Ovary (tissue), 9 donors: ENCODE results near the gene CNBP. TPM values are rescaled to one million over a fixed set of nuclear protein-coding genes. Genes with fewer than 3 reads are reported as not detected.
A peak's percentile ranks its signal among the peaks of the same experiment; 100 is the strongest.

ENCODE experiments used
- DNase-seq, 5 donors: peaks; one replicate each; pipeline ENCODE4 v3.0.0-alpha.2; 2019 to 2020
- H3K27ac ChIP-seq, 2 donors: fragments of 200-600 bp; one replicate each; pipeline versions ENCODE4 v1.5.1 to v1.8.0; 2019 to 2022
- H3K27me3 ChIP-seq: fragments of 200-600 bp; one replicate; pipeline ENCODE4 v1.8.0; 2022
- H3K36me3 ChIP-seq: fragments of 200-600 bp; sonication (generic); one replicate; pipeline ENCODE4 v1.5.1; 2019
- H3K4me1 ChIP-seq: one replicate; pipeline ENCODE4 v1.8.1; 2013; ENCODE audit warnings: mild to moderate bottlenecking, moderate library complexity; ENCODE audit not compliant: insufficient read depth
- H3K4me3 ChIP-seq: fragments of 200-600 bp; sonication (generic); one replicate; pipeline ENCODE4 v1.5.1; 2017
- H3K9me3 ChIP-seq, 2 donors: fragments of 200-600 bp in 1 of 2; sonication (generic) in 1 of 2; one replicate each; pipeline versions ENCODE4 v1.5.1 to v1.8.1; 2013 to 2019; ENCODE audit warnings: mild to moderate bottlenecking in 1 of 2, moderate library complexity in 1 of 2
- CTCF ChIP-seq, 3 donors: fragments of 450-650 bp in 2 of 3; fragments of 200-600 bp in 1 of 3; IDR thresholded peaks; one replicate each; pipeline versions ENCODE4 v1.5.1 to v1.8.0; 2016 to 2022; ENCODE audit warnings: antibody characterized with exemption in 3 of 3, mild to moderate bottlenecking in 1 of 3
- EP300 ChIP-seq: sonication (generic); formaldehyde crosslinking; IDR thresholded peaks from one replicate; pipeline ENCODE4 v1.6.1; 2017; ENCODE audit warnings: antibody characterized with exemption
- POLR2A ChIP-seq: fragments of 450-650 bp; IDR thresholded peaks from one replicate; pipeline ENCODE4 v1.6.1; 2017; ENCODE audit warnings: antibody characterized with exemption, mild to moderate bottlenecking, moderate library complexity
- WGBS, 3 donors: extraction: QIAGEN DNeasy Blood & Tissue Kit in 1 of 3; methylation state at CpG; one replicate each; pipeline versions ENCODE4 v1.1.5 to v1.1.7; 2013 to 2017; 5-methylcytosine and 5-hydroxymethylcytosine counted together
- intact Hi-C, 4 donors: fragments of 100-400 bp; cut with DNase I; formaldehyde crosslinking; loops; one replicate each; pipeline versions ENCODE4 v1.11.0 to v1.15.1; 2022 to 2023
- polyA plus RNA-seq, 2 donors: library from polyadenylated mRNA; stranded (reverse); fragments of 200-250 nt in 1 of 2; fragments of 350-450 nt in 1 of 2; fragmentation: Illumina TruSeq in 1 of 2; extraction: RNeasy Lipid Tissue Mini Kit (QIAGEN cat#74804) in 1 of 2; gene quantifications; one replicate each; pipeline ENCODE4 v1.2.3, GENCODE V29; 2013 to 2014
- total RNA-seq, 7 donors: library from RNA; depleted of rRNA in 2 of 7; stranded (reverse); fragments of >200 nt in 2 of 7; fragmentation: NEBNext Ultra II Directional in 3 of 7; extraction: Animal tissue kit (Norgen Biotek cat#: 25700) in 3 of 7; gene quantifications; one replicate each; pipeline versions ENCODE4 v1.1.0 to v1.2.4, GENCODE V29; 2016 to 2023
- donor health status: DM: no; HTN: no; CAD: no; lungs with moderate emphysema.
- donor health status: DM: no; HTN: no; CAD: no.
- donor health status: Bipolar disorder and iron deficiency.
- donor health status: DM: yes; HTN: yes; CAD: no.
- donor health status: DM: no; HTN: no; CAD: no.
- donor health status: DM: yes; HTN: yes; CAD: no.

Gene CNBP
- total and polyA plus RNA-seq, 9 donors: 383 to 540 (median 467) TPM

GRCh38 chr3:129184396-129184657, 631 bp upstream of the CNBP start:
- Histone ChIP-seq H3K27me3 (no peaks in the 10 kb centered on the region), H3K4me1 (peaks cover 9% of the 10 kb centered on the region), H3K27ac (peak overlapping the region; percentile 91 to 95), H3K36me3 (no peaks in the 10 kb centered on the region), H3K9me3 (no peaks in the 10 kb centered on the region), H3K4me3 (peak overlapping the region; percentile 100)
- 2 to 3% (median 2%) methylated on average over 5 of the region's 5 CpGs for WGBS, 3 donors
- intact Hi-C loops: loop anchor here in 1 of 4 donors (10.0 kb wide), 1 partner anchor 130 kb away; a partner anchor contains a TSS
- TF ChIP-seq CTCF (IDR thresholded peaks at IDR 0.05): no peak
- TF ChIP-seq EP300: no peak
- no peak for TF ChIP-seq POLR2A
- peak in 1 of 5 donors; percentile 40 for DNase-seq

DNA sequence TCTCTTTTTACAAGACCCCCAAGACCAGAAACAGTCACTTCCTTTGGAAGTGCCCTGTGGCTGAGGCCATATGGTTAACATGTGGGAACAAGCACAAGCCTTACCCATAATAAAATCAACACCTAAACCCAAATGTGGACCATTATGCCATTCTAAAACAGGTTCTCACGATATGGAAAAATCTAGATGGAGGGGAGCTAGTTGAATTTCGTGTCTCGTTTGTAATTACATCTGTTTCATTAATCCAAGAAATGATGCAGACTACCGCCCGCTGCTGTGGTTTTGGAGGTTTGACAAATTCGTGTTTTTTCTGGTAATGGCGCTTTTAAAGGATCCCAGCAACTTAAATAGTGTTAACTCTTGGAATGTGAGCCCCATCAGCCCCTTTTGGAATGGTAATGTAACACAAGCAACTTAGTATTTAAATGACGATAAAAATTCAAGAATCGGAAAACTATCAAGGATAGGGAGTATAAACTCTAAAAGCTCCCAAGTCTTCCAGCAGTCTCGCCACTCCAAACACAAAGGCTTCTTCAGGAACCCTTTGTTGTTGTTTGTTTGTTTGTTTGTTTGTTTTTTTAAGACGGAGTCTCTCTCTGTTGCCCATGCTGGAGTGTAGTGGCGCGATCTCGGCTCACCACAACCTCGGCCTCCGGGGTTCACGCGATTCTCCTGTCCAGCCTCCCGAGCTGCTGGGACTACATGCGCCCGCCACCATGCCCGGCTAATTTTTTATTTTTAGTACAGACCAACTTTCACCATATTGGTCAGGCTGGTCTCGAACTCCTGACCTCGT, 1.1 kb downstream of the CNBP start:
- H3K27me3 ChIP-seq: no peaks in the 10 kb centered on the region
- DNase-seq: no peak
- H3K36me3 ChIP-seq: no peaks in the 10 kb centered on the region
- TF ChIP-seq EP300: no peak
- no peak for TF ChIP-seq POLR2A
- no peak for TF ChIP-seq CTCF (IDR thresholded peaks at IDR 0.05)
- H3K4me3 ChIP-seq: peak overlapping the region; percentile 100
- no peaks in the 10 kb centered on the region for H3K9me3 ChIP-seq
- intact Hi-C loops: loop anchor here in 1 of 4 donors (2.0 to 10.0 kb wide), 2 partner anchors 62 to 132 kb away; partner anchors contain the start of gene RAB43
- H3K27ac ChIP-seq: peak overlapping the region; percentile 91 to 95
- peaks cover 10% of the 10 kb centered on the region for H3K4me1 ChIP-seq
- WGBS, 3 donors: 0 to 1% (median 0%) methylated on average over 24 of the region's 24 CpGs

GRCh38 chr3:129181819-129182218, 1.9 kb downstream of the CNBP start:
- Histone ChIP-seq H3K27me3 (no peaks in the 10 kb centered on the region), H3K4me3 (peak overlapping the region; percentile 100), H3K36me3 (no peaks in the 10 kb centered on the region), H3K4me1 (peaks cover 10% of the 10 kb centered on the region), H3K27ac (no peak overlapping the region), H3K9me3 (no peaks in the 10 kb centered on the region)
- intact Hi-C loops: loop anchor here in 1 of 4 donors (2.0 to 10.0 kb wide), 2 partner anchors 61 to 133 kb away; partner anchors contain the start of gene RAB43
- 4 to 8% (median 6%) methylated on average over 3 of the region's 3 CpGs for WGBS, 3 donors
- TF ChIP-seq POLR2A (no peak), CTCF (IDR thresholded peaks at IDR 0.05) (no peak), EP300 (no peak)
- no peak for DNase-seq

DNA sequence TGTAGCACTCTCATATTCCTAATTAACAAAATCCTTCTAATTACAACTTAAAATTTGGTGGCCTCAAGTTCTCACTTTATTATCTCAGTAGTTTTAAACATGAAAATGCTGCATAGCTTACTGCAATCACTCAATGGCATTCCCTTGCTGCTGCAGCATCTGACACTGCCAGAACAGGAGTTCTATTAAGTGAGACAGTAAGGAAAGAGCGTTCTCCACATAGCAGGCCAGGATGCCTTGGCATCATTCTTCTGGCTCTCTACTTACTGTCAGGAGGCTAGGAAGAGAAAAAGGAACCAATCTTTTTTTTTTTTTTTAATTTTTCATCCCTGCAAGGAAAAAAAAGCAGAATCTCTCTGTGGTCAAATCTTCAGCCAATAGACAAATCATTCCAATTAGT, 3.2 kb downstream of the CNBP start:
- H3K4me1 ChIP-seq: peaks cover 12% of the 10 kb centered on the region
- no peak for DNase-seq

More for the DNA sequence above, 3.2 kb downstream of the CNBP start:
- intact Hi-C loops: loop anchor here in 1 of 4 donors (10.0 kb wide), 1 partner anchor 134 kb away; a partner anchor contains a TSS
- 10 to 17% (median 10%) methylated on average over 1 of the region's 1 CpG for whole genome bisulfite sequencing, 3 donors
- Histone ChIP-seq H3K36me3 (no peaks in the 10 kb centered on the region), H3K27me3 (no peaks in the 10 kb centered on the region), H3K27ac (no peak overlapping the region), H3K4me3 (peak overlapping the region; percentile 100), H3K9me3 (no peaks in the 10 kb centered on the region)
- no peak for TF ChIP-seq EP300
- no peak for TF ChIP-seq POLR2A
- TF ChIP-seq CTCF (IDR thresholded peaks at IDR 0.05): no peak
